GM18508 (cell line): ENCODE results near the gene DCLK3.

Experiments
- ATAC-seq: cut with Tn5 transposase; IDR thresholded peaks from one replicate; pipeline ENCODE4 v1.9.1; 2021; ENCODE audit warnings: moderate number of reproducible peaks; ENCODE audit not compliant: insufficient read depth, unreplicated experiment

Gene DCLK3

DNA sequence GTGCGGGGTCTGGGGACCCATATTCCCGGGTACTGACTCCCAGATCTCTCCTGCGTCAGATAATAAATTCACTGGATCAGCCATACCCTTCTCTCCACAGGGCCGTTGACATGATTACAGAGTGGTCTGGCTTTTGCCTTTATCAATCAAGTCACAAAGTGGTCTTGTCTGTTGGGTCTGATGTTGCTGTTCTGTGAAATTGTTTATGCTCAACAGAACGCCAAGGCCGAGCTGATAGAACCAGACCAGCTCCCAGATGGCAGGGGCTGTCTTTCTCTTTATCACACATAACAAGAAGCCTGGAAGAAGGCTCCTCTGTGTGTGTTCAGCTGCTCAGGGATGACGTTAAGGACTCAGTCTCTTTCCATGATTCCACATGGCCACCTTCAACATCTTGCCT lies 751 bp upstream of the DCLK3 start:
- no peak for ATAC-seq

DNA sequence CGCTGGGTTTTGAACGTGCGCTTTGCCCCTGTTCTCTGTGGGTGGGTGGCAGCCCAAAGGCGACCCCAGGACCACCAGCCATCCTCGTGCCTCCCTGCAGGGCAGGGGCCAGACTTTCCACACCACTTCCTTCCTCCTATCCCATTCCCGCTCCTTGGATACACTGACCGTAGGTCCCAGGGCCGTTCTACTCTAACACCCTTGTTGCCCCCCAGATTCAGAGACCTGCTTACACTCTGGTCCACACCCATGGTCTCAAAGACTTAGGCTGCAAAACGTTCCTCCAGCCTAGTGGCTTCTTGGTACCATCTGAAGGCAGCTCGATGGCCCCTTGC lies 318 bp upstream of the DCLK3 start:
- no peak for ATAC-seq

DNA sequence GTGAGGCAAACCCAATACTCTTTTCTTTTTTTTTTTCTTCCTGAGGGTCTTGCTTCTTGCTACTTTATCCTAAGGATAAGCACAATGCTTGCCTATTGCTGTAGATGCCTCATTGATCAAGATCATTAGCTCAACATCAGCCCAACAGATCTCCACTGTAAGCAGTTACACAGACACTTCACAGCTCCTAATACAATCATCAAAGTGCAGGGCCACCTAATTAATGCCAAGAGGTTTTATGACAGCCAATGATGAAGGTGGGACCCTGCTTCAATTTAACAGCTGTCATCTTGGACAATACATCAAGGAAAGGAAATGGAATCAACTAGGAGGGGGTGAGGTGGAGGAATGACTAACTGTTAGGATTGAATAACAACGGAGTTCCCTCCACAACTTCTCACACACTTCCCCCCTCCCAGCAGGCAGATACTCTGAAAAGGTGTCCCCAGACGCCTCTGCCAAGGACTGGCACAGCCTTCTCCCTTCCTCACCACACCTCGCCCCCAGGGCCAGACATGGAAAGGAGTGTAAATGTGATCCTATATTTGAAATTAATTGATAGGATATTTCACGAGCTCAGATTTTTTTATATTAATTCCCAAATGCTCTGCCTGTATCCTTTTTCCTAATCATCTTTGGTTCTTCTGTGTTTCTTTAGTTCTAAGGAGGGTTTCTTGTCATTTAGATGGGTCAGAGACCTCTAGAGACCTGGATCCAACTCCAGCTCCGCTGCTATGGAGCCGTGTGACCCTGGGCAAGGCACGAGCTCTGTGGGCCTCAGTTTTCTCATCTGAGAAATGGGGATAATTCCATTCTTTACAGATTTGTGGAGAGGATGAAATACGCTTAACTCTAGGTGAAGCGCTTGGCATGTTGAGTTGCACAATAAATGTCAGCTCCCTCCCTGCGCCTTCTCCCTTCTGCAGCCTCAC lies 1.2 kb downstream of the DCLK3 start:
- ATAC-seq: no peak

DNA sequence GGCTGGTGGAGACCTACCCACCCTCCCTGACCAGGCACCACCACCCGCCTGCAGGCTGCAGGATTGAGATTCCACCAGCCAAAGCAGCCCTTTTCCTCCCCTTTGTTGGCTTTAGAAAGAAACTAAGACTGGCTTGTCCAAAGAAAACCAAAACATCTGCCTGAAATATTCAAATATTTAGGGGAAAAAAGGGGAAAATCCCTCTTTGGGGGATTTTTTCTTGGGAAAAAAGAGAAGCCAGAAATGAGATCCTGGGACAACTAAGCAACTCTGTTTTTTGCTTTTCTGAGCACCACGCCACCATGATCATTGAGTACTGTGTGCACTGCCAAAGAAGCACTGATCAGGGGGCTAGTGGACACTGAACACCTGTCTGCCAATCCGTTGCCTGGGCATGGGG lies 2.6 kb downstream of the DCLK3 start:
- ATAC-seq: no peak

DNA sequence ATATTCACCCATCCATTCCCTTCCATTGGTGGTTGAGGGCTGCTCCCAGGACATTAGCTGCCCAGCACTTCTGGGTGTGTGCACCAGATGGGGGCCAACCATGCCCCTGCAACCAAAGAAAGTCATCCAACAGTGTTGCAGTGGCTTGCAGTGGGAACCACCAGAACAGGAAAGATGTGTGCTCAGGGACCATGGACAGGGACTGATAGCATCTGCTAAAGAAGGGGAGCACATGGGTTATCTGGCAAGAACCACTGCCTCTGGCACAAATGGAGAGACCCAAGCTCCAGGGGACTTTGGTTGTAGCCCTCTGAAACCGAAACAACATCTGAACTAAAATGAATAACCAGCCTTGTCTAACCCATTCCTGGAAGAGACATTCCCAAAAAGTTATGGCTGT lies 8.1 kb downstream of the DCLK3 start:
- no peak for ATAC-seq

DNA sequence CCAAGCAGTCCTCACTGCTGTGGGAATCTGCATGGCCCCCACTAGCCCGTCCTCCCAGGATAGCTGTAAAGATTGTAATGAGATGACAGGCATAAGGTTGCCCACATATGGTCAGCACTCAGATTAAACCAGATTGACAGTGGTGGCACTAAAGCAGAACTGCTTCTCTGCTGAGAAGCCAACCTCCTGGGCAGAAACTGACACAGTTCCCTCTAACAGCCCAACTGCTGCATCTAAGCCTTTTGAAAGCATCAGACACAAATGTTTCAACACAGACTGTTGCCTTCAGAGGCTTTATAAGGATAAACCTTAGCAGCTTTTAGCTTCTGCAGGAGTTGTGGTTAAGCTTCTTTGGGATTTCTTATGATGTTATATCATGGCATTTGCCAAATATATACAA lies 13.0 kb downstream of the DCLK3 start:
- no peak for ATAC-seq

DNA sequence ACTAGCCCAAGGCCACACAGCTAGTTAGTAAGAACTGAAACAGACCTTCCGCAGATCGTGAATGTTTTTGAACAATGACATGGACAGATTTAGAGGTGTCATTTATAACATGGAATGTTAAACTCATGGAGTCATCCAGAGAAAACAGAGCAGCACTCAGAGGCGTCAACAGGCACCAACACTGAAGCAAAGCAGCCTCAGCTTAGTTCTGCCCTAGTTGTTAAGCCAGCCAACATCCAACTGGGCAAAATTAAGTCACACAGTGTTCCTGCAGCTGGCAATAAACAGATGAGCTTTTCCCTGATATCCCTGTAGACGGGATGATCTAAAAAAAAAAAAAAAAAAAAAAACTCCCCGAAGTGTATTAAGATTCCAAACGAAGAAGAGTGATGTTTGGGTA lies 13.6 kb downstream of the DCLK3 start:
- ATAC-seq: no peak

DNA sequence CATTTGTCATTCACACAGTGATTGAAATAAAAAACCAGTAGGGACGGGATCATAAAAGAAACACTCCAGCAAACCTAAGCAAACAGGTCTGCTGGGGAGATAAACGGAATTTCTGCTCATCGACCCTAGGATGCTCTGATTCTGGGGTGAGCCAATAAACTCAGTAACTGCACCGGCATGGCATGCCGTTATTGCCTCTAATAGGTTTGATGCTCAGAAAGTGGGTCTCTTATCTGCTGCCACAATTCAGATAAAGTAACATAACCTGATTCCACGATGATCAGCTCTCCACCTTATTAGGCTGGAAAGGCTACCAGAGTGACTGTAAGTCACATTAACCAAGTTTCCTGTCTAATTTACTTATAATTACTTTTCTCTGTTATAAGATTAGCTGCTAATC lies 19.6 kb downstream of the DCLK3 start:
- no peak for ATAC-seq

DNA sequence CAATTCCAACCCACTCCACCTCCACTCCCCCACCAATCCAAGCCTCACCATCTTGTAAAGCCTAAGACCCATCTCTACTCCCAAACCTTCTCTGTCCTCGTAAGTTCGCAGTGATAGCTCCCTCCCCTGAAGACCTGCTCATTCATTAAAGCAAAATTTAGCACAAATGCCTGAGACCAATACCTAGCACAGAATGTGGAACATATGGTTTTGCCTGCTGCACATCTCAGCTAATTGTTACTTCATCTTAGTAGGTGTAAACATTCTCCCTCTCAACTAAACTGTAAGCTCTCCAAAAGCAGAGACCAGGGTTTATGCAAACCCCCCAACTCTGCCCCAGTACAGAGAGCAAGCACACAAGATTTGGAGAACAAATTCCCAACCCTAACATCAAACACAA lies 20.5 kb downstream of the DCLK3 start:
- ATAC-seq: no peak

DNA sequence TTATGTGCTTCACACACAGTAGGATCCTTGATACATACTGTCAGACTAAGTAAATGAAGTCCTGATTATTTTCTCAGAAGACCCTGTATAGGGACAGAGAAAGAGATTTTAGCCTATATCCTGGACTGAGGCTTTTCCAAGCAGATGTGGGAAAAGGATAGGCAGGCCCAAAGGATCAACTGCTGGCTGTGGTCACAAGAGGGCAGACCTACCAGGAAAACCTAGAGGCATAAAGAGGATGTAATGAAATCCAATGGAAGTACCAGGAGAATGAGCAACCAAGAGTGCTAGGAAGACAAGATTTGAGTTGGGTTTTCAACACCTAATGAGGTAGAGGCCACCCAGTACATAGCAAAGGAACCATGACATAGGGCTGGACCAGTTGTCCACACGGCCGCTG lies 23.1 kb downstream of the DCLK3 start:
- ATAC-seq: no peak

DNA sequence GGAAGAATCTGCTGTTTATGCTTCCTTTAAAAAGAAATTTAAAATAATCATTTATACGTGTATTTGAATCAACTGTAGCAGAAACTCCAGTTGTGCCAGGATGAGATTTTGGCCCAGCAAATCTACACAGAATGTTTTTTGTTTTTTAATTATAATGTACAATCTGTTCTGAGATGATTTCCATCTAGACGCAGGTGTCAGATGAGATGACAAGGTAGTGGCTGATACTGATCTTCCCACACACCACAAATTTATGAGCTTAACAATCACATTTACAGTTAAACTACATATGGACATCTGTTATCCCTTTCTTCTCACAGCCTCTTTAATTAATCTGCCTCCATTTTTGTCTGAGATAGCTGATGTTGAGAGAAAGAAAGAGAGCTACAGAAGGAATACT lies 23.6 kb downstream of the DCLK3 start:
- ATAC-seq: no peak

DNA sequence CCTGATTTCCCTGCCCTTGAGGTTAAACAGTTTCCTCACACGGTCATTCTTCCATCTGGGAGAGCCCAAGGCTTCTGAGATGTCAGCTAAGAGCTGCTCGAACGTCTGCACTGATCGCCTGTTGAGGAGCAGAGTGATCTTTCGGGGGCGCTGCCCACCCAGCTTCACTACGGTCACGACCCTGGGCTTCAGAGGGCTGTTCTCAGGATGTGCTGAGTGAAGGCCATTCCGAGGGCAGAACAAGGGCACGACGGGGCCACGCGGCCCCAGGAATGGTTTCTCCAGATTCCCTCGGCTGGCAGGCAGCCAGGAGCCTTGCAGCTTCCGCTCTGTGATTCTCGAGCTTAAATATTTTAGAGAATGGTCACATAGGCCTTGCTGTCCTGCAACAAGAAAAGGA lies 25.7 kb downstream of the DCLK3 start:
- no peak for ATAC-seq

DNA sequence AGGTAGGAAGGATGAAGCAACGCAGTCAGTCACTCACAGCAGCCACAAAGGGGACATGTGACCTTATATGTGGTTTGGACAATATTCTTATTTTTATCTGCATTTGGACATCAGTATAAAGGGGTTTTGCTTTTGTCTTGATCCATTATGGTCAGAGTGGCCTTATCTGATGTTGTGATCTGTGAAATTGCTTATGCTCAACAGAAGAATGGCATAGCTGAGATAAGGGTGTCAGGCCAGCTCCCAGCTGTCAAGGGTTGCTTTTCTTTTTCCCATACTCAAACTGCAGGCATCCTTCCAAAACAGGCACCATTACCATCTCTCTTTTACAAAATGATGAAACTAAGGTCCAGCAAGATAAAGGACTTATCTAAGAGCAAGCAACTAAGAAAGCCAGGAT lies 28.1 kb downstream of the DCLK3 start:
- ATAC-seq: no peak

DNA sequence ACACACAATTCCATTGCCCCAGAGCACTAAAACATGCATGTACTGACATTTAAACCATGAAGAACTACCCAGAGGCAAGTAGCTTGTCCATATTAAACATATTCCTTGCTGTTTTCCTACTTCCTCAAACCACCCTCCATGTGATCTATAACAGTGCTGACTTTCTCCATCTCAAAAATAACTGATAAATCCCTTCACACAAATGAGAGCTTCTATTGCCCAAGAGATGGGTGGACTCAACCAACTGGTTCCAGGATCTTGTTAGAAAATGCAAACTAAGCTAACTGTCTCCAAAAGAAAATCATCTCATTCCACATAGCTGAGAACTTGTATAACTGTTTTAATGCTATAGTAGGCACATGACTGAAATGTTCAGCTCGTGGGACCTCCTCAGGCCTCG lies 29.6 kb downstream of the DCLK3 start:
- no peak for ATAC-seq

DNA sequence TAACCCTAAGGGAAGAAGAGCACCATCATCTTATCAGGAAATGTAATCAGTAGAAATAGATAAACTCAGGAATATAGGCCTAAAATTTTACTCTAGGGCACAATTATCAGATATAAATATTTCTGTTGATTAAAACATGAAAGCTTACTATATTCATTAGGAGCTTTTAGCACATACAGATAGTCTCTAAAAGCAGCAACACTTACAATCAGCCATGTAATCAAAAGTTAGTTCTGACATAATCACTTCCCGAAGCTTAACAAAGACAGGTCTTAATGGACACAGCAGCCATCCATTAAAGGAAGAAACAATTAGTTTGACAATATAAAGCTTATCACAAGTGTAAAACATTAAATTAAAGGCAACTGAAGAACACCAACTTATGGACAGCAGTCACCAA lies 30.6 kb downstream of the DCLK3 start:
- no peak for ATAC-seq

DNA sequence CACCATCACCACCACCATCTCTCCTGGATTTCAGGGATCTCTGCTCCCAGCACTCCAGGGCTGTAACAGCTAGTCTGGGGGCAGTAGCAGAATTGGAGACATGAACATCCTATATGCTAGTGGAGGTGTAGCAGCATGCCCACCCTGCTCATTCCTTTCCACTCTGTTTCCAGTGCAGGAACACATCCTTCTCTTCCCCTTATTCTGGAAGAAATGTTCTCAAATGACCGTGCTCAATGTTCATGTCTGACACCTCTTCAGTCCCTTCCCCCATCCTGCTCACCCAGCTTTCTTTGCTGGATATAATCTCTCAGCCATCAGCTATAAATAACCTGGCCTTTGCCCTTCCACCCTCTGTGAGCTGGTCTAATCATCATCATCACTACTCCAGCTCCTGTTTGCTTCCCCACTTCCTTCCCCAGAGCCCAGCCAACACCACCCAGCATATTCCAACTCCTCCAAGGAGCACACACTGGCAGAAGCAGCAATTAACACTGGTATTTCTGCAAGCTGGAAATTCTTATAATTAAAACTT lies 31.1 kb downstream of the DCLK3 start:
- ATAC-seq: no peak

DNA sequence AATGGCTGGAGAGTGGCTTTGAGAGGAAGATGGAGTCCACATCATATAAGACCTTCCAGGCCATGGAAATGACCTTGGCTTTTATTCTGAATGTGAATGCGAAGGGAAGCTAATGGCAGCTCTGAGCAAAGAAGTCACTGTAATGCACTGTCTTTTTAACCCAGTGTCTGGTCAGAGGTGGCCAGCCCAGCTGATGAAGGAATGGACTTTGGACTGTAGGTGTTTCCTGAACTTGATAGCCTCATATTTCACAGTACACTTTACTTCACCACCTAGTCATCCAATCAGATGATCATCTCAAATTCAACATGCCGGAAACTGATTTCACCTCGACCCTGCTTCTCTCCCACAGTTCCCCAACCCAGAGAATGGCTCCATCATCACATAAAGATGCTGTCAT lies 33.4 kb downstream of the DCLK3 start:
- ATAC-seq: no peak

DNA sequence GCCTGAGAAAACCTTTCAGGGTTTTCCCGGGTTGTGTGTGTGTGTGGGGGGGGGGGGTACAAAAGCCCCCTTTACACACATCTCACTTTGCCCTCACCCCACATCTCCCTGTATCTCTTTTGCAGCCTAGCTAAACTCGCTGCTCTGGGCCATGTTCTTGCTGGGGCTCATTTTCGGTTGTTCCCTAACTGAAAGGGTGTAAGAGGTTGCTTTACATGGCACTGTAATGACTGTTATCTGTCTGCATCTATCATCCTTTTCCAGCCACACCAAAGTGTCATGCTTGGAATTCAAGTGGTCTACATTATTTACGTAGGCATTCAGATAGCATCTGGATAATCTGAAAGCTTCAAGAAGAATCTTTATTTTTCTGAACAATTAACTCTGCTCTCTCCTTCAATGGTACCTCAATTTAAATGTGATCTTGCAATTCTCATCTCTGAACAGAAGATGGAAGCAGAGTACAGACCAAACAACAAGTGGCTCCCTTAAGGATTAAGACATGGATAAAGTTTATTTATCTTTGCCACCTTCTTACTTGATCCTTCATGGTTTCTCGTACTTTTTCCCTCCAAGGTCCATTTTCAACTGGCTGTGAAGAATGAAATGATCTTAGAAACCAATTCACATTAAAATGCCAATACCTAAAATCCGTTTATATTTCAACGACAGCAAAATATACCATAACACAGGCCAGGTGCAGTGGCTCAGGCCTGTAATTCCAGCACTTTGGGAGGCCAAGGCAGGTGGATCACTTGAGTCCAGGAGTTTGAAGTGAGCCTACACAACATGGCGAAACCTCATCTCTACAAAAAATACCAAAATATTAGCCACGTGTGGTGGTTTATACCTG lies 34.9 kb downstream of the DCLK3 start:
- ATAC-seq: no peak

DNA sequence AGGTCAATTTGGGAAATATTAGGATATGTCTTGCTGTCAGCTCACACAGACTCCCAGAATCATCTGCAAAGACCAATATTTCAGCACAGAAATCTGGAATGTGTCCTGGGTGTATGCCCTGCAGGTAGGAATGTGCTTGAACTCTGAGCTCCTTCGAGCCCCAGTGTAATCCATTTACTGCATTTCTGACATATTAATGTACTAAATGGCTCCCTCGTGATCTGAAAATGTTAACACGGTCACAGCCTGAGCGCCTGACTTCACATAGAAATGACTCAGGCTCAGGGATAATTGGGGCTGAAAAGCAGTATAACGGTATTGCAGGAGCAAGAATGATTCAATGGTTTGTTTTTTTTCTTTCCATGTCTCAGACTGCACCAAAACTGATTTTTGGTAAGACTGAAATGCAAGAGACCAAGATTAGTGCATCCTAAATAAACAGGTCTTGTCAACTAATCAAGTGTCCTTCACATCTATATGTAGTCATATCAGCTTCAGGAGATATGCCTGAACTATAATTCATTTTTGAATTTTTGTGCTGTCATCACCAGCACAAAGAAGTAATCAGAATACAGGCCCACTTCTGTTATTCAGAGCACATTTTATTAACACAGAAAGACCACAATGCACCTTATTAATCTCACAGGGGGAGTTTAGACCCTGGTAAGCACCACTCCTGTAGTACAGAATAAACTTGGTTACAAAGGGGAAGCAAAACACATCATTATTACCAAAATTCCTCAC lies 49.8 kb downstream of the DCLK3 start:
- ATAC-seq: no peak

DNA sequence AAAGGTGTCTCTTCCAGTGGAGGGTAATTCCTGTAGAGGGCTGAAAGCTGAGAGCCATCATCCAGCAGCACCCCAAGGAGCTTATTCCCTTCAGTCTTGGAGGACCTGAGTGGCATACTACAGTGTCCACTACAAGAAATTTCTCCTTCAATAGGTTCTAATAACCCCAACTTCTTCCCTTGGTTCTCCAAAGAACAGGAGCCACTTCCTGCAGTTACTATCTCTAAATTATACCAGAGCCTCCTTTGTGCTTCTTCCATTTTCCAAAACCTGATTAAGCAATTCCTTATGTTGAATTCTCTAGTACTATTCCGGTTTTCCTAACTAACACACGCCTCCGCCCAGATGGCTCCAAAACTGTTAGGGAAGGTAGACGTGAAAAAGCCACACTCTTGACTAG lies 50.4 kb downstream of the DCLK3 start:
- no peak for ATAC-seq

DNA sequence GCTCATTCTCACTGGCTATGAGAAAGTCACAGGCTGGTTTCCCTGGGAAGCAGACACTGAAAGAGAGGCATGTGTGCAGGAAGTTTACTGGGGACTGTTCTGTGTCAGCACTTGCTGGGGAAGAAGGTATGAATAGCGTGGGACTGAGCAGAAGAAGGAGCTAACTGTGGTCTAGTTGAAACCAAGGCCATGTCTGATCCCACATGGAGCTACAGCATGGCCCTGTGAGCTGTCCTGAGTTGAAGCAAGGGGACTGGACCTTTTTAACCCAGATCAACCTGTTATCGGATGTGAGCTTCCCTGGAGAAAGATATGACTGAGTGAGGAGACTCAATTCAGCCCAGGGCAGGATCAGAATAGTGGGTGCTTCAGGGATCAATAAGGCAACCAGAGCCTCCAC lies 53.7 kb downstream of the DCLK3 start:
- ATAC-seq: no peak
